Kidney capillary endothelial cell (primary cell): ENCODE measurements around the gene EIF4A3.
A peak's percentile ranks its signal among the peaks of the same experiment; 100 is the strongest.

Source experiments
- DNase-seq: peaks from one replicate; pipeline ENCODE4 v3.0.0-alpha.2; 2018; ENCODE audit warnings: low spot score

EIF4A3 gene

GRCh38 chr17:80147035-80147822, at the start of gene EIF4A3:
Gene EIF4A3 (minus strand): TSS chr17:80147128. CDS start chr17:80146961, 167 bp downstream.
- peak; percentile 97 for DNase-seq

DNA sequence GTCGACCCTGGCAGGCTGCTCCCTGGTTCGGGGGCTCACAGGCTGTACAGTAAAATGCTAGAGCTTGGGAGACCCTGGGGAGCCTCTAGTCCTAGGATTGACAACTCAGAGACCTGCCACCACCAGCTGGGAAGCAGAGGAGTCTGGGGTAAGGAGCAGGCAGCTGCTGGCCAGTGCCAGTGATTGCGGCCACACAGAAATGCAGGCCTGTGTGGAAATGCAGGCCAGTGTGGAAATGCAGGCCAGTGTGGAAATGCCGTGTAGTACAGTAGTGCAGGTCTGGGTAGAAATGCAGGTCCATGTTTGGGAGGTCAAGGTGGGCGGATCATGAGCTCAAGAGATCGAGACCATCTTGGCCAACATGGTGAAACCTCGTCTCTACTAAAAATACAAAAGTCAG, 49.7 kb upstream of the EIF4A3 start:
- DNase-seq, result no peak

DNA sequence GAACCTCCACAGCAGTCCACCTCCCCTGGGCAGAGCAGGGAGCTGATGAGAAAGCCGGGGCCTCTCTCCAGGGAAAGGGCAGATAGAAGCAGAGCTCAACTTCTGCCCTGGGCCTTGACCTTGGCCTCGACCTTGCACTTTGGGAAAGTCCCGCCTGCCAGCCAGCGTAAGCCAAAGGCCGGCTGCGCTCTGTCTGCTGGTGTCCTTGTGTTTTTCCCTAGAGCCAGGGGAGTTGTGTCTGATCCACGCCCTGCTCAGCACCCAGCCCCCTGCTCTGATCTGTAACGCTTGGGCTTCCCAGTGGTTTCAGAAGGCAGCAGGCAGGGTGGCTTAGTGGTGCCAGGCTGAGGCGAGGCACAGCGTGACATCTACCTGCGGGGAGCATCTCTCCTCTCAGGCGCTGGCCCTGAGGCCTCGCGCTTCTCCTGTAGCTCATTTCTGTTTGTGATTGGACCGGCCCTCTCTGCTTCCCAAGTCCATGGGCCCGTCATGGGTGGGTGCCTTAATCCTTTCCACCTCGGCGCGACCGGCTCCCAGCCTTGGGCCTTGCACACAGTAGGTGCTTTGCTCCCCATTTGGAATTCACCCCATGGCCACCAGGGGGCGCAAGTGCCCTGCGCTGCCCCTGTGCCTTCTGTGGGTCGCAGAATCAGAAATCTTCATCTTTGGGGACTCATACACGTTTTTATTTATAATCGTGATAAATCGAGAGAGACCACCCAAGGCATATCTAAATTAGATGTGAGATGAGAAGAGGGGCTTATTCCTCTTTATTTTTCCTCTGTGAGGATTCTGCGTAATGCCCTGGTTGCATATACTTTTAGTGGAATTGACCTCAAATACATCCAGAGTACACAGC, 49.0 kb upstream of the EIF4A3 start:
- DNase-seq, result no peak

- no peak for DNase-seq
Measured at GRCh38 chr17:80195141-80195540, 48.2 kb upstream of the EIF4A3 start.

GRCh38 chr17:80191865-80192661, 45.1 kb upstream of the EIF4A3 start:
- no peak for DNase-seq

GRCh38 chr17:80191192-80191591, 44.3 kb upstream of the EIF4A3 start:
- no peak for DNase-seq

DNA sequence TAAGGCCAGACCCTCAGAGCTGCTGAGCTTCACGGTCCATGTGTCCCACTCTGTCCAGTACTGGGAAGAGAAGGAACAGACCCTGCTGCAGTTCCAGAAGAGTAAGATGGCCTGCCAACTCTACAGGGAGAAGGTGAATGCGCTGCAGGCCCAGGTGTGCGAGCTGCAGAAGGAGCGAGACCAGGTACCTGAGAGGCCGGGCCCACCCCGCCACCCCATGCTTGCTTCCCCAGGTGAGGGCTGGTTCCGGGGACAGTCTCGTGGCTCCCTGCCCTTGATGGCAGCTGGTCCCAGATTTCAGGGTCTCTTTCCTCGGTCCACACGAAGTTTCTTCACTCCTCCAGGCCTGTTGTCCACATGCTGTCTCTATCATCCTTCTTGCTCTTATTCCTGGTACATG, 43.8 kb upstream of the EIF4A3 start:
- DNase-seq, result no peak

DNA sequence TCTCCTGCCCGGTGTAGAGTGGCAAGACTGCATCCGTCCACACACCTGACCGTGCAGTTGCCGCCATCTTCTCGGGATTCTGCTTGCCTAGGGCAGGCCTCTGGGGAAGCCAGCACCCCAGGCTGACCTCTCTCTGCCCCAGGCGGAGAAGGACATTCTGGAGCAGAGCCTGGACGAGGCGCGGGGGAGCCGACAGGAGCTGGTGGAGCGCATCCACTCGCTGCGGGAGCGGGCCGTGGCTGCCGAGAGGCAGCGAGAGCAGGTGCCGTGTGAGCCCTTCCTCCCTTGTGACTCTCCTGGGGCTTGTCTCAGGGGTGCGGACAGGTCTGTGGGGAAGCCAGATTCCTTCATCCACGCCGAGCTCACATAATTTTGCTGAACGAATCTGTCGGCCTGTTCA, 42.7 kb upstream of the EIF4A3 start:
- no peak for DNase-seq

DNA sequence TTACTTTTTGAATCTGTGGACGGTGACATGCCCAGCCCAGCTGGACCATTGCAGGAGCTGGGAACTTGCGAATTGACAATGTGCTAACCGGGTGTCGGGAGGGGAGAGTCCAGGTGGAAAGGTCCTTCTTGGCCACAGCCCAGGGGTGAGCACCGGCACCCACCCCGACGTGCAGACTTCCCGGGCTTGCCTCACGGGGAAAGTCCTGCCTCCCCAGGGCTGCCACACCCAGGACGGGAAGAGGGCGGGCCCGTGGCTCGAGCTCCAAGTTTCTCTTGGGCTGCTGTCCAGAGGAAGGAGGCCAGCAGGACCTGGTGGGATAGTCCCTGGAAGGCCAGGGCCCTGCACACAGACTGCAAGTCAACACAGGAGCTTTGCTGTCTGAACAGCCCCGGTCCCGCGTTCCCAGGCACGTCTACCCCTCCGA, 40.6 kb upstream of the EIF4A3 start:
- no peak for DNase-seq

DNA sequence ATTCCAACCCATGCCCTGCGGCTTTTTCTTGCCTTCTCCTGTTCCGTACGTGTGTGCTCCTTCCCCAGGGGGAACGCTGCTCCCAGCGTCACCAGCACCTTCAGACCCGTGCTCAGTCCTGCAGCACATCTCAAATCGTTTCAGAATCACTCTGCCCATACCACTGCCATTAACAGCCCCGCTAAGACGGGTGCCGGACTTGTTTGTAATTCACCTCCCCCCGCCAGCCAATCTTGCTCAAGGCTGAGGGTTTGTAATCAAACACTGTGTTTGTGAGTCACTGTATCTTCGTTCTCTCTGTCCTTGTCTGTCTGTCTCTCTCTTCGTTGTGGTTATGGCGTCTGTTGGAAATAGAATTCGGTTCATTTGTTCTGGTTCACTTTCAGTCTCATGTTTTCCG, 40.2 kb upstream of the EIF4A3 start:
- DNase-seq, result no peak

GRCh38 chr17:80185968-80186367, 39.0 kb upstream of the EIF4A3 start:
- no peak for DNase-seq

GRCh38 chr17:80184423-80184714, 37.4 kb upstream of the EIF4A3 start:
- no peak for DNase-seq

DNA sequence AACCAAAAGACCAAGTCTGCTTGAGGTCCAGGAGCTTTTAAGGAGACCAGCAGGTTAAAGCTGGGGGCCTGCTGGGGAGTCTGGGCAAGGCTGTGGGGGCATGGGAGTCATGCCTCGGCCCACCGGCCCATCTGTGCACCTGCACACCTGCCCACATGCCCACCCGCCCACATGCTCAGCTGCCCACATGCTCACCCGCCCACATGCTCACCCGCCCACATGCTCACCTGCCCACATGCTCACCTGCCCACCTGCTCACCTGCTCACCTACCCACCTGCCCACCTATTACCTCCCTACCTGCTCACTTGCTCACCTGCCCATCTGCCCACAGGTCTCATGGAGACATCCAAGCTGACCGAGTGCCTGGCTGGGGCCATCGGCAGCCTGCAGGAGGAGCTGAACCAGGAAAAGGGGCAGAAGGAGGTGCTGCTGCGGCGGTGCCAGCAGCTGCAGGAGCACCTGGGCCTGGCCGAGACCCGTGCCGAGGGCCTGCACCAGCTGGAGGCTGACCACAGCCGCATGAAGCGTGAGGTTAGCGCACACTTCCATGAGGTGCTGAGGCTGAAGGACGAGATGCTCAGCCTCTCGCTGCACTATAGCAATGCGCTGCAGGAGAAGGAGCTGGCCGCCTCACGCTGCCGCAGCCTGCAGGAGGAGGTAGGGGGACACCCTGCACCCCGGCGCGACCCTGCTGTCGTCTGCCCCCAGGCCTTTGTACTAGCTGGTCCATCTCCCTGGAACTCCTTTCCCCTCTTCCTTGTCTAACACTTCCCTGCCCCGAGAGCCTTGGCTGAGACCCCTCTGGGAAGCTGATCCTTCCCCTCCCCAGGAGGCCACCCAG, 36.9 kb upstream of the EIF4A3 start:
- no peak for DNase-seq

- no peak for DNase-seq
Measured at GRCh38 chr17:80182845-80183223, 35.9 kb upstream of the EIF4A3 start.

GRCh38 chr17:80182118-80182844, 35.4 kb upstream of the EIF4A3 start:
- no peak for DNase-seq

- DNase-seq, result no peak
Measured at GRCh38 chr17:80181431-80181830, 34.5 kb upstream of the EIF4A3 start.

DNA sequence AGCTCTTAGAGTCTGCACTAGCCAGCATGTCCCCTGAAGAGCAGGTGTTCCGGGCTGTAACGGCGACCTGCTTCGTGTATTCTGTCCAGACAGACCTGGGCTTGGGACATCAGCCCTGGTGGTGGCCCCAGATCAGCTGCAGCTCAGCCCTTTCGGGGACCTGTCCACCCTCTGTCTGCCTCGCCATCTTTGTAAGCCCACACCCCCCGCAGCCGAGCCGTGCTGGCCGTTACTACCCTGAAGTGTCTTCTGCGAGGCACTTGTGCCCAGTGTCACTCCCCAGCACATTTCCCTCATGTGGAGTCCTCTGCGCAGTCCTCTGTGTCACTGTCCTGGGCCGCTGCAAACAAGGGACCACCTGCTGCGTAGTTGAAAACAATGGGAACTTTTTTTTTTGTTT, 33.3 kb upstream of the EIF4A3 start:
- DNase-seq, result no peak

DNA sequence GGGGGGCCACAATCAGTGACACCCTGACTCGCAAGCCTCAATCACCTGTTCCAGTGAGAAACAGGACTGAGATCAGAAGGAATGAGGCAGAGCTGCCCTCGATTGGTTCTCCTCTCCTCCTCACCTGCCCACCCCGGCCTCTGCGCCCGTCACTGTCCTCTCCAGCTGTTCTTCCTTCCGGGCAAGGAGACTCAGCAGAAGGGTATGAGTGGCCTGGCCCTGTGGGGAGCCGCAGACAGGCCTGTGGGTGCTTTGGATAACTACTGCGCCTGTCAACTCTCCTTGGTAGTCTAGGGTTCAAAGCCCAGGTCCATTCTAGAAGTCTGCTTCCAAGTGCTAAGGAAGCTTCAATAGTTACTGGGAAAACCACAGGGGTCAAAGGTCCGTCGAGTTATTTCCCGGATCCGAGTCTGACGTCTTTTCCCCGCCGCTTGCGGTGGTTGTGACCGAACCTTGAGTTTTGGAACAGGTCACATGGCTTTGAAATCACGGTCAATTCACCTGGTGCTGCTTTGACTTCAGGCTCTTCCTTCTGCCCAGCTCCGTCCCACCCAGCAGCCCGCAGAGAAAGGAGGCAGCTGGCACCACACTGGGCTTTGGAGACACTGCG, 31.2 kb upstream of the EIF4A3 start:
- no peak for DNase-seq

DNA sequence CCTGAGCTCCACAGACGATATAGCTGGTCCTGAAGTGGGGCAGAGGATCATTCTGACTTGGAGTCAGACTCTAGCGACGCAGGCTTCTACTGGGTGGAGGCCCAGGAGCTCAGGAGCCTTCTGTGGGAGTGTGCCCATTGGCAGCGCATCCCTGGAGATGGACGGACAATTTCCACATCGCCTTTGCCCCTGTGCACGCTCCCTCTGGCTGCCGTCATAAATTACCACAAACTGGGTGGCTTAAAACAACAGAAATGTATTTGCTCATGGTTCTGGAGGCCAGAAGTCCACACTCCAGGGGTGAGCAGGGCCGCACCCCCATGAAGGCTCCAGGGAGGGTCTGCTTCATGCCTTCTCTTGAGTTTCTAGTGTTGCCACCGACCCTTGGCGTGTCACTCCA, 29.8 kb upstream of the EIF4A3 start:
- no peak for DNase-seq

DNA sequence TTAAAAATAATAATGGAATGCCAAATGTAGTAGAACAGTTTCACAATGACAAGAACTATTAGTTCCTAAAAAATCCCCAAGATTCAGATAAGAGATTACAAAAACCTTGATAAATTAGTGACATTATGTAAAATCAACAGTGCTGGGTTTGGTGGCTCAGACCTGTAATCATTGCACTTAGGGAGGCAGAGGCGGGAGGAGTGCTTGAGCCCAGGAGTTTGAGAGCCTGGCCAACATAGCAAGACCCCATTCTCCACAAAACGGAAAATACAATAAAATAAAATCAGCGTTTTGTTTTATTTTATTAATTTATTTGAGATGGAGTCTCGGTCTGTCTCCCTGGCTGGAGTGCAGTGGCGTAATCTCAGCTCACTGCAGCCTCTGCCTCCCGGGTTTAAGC, 27.0 kb upstream of the EIF4A3 start:
- DNase-seq, result no peak

GRCh38 chr17:80173126-80173525, 26.2 kb upstream of the EIF4A3 start:
- no peak for DNase-seq
